HL-60 (cell line): ENCODE measurements around the gene GGT7.

Source experiments
- DNase-seq, 2 experiments: peaks; one replicate each; pipeline ENCODE4 v3.0.0-alpha.2; 2010 to 2020; ENCODE audit warnings: low read depth in 1 of 2, low spot score in 1 of 2
- H3K27ac ChIP-seq: fragments of 250-450 bp; sonication (Bioruptor Pico); replicated peaks from 2 replicates; pipeline ENCODE4 v1.5.1; 2020; ENCODE audit warnings: mild to moderate bottlenecking, moderate library complexity
- H3K27me3 ChIP-seq: fragments of 250-450 bp; sonication (Bioruptor Pico); 2 replicates; pipeline ENCODE4 v1.5.1; 2021; ENCODE audit warnings: mild to moderate bottlenecking, moderate library complexity; ENCODE audit not compliant: insufficient read depth, poor library complexity, severe bottlenecking
- H3K4me3 ChIP-seq: replicated peaks from 2 replicates; pipeline ENCODE4 v1.5.1; 2011; ENCODE audit warnings: mild to moderate bottlenecking, control low read depth, low read length; ENCODE audit not compliant: insufficient read depth
- CTCF ChIP-seq: IDR thresholded peaks from one replicate; pipeline ENCODE4 v1.5.1; 2011; ENCODE audit warnings: low read length, control low read depth, inconsistent platforms; ENCODE audit not compliant: insufficient read depth
- GABPA ChIP-seq: IDR thresholded peaks from 2 replicates; pipeline ENCODE4 v1.6.1; 2012; ENCODE audit warnings: low read depth
- POLR2AphosphoS5 ChIP-seq: IDR thresholded peaks from 2 replicates; pipeline ENCODE4 v1.6.1; 2012; ENCODE audit warnings: low read depth
- REST ChIP-seq: IDR thresholded peaks from 2 replicates; pipeline ENCODE4 v1.6.1; 2012; ENCODE audit warnings: low read depth; ENCODE audit not compliant: insufficient replicate concordance
- SPI1 ChIP-seq: IDR thresholded peaks from 2 replicates; pipeline ENCODE4 v1.6.1; 2012; ENCODE audit warnings: low read depth, mild to moderate bottlenecking, borderline replicate concordance

The GGT7 gene

GRCh38 chr20:34873583-34874093 is 982 bp upstream of the GGT7 start:
- H3K27ac ChIP-seq = no peak overlapping the region
- no peak for DNase-seq
- no peak overlapping the region for H3K4me3 ChIP-seq
- TF ChIP-seq SPI1 = no peak
- TF ChIP-seq CTCF = no peak
- no peak for TF ChIP-seq POLR2AphosphoS5
- TF ChIP-seq REST = no peak
- TF ChIP-seq GABPA = no peak
- H3K27me3 ChIP-seq = peaks cover 3% of the 10 kb centered on the region

GRCh38 chr20:34871966-34872621 is 562 bp downstream of the GGT7 start:
- Histone ChIP-seq H3K27ac (no peak overlapping the region), H3K27me3 (peaks cover 3% of the 10 kb centered on the region), H3K4me3 (peak overlapping the region; percentile 50)
- no peak for DNase-seq
- TF ChIP-seq SPI1 (no peak), CTCF (no peak), REST (no peak), GABPA (no peak), POLR2AphosphoS5 (no peak)

- TF ChIP-seq REST (no peak), GABPA (no peak), POLR2AphosphoS5 (no peak), CTCF (no peak), SPI1 (no peak)
- Histone ChIP-seq H3K4me3 (no peak overlapping the region), H3K27me3 (peaks cover 3% of the 10 kb centered on the region), H3K27ac (no peak overlapping the region)
- DNase-seq = no peak
Observed at GRCh38 chr20:34871320-34871926, 1.2 kb downstream of the GGT7 start.
